Endothelial cell of umbilical vein (primary cell): Measurements from ENCODE around the gene PXN.

Source experiments
- EZH2 ChIP-seq: IDR thresholded peaks from 2 replicates; pipeline ENCODE4 v1.6.1; 2012; ENCODE audit warnings: borderline replicate concordance, low read depth, mild to moderate bottlenecking, moderate library complexity, low read length, inconsistent platforms; ENCODE audit not compliant: severe bottlenecking
- FOS ChIP-seq: IDR thresholded peaks from 2 replicates; pipeline ENCODE4 v1.6.1; 2011; ENCODE audit warnings: mild to moderate bottlenecking, low read length, moderate library complexity, borderline replicate concordance; ENCODE audit not compliant: insufficient read depth
- JUN ChIP-seq: IDR thresholded peaks from 2 replicates; pipeline ENCODE4 v1.6.1; 2011; ENCODE audit warnings: borderline replicate concordance, low read depth; ENCODE audit not compliant: insufficient read length, insufficient read depth
- MYC ChIP-seq: IDR thresholded peaks from one replicate; pipeline ENCODE4 v1.6.1; 2011; ENCODE audit warnings: mild to moderate bottlenecking, low read depth, low read length
- POLR2A ChIP-seq: IDR thresholded peaks from 2 replicates; pipeline ENCODE4 v1.6.1; 2012; ENCODE audit warnings: low read depth, mild to moderate bottlenecking, control low read depth, low read length
- TF ChIP-seq, protein P1 (sequence below), 2 donors: IDR thresholded peaks; 1 replicate in 1 of 2; 2 replicates in 1 of 2; pipeline ENCODE4 v1.5.1; 2011; ENCODE audit warnings: low read length in 2 of 2, mild to moderate bottlenecking in 2 of 2, moderate library complexity in 2 of 2, control low read depth in 1 of 2, inconsistent platforms in 1 of 2, low read depth in 1 of 2; ENCODE audit not compliant: insufficient read depth in 1 of 2; ENCODE audit errors: extremely low read depth in 1 of 2

DNA sequence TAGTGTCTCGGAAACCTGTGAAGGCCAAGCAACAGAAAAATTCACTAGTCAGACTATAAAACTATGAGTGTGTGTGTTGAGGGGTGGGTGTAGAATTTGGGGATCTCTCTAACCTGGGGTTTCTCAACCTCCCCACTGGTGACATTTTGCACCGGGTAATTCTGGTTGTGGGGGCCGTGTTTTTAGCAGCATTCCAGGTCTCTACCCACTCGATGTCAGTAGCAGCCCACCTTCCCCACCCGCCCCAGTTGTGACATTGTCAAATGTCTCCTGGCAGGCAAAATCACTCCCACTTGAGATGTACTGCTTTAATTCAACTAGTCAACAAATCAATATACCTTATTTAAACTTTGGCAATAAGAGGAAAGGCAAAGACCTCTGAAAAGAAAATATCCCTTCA is 75.1 kb downstream of the PXN start:
- TF ChIP-seq, protein P1, sequence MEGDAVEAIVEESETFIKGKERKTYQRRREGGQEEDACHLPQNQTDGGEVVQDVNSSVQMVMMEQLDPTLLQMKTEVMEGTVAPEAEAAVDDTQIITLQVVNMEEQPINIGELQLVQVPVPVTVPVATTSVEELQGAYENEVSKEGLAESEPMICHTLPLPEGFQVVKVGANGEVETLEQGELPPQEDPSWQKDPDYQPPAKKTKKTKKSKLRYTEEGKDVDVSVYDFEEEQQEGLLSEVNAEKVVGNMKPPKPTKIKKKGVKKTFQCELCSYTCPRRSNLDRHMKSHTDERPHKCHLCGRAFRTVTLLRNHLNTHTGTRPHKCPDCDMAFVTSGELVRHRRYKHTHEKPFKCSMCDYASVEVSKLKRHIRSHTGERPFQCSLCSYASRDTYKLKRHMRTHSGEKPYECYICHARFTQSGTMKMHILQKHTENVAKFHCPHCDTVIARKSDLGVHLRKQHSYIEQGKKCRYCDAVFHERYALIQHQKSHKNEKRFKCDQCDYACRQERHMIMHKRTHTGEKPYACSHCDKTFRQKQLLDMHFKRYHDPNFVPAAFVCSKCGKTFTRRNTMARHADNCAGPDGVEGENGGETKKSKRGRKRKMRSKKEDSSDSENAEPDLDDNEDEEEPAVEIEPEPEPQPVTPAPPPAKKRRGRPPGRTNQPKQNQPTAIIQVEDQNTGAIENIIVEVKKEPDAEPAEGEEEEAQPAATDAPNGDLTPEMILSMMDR (IDR thresholded peaks at IDR 0.05; ENCODE audit: extremely low read depth in 1 of 2, insufficient read depth in 1 of 2, low read depth in 1 of 2, low read length in 2 of 2), result no peak
- TF ChIP-seq JUN (no peak), POLR2A (no peak), EZH2 (no peak), FOS (no peak), MYC (no peak)
